ENCODE measurements around the gene ABCC2.

Gene ABCC2

DNA sequence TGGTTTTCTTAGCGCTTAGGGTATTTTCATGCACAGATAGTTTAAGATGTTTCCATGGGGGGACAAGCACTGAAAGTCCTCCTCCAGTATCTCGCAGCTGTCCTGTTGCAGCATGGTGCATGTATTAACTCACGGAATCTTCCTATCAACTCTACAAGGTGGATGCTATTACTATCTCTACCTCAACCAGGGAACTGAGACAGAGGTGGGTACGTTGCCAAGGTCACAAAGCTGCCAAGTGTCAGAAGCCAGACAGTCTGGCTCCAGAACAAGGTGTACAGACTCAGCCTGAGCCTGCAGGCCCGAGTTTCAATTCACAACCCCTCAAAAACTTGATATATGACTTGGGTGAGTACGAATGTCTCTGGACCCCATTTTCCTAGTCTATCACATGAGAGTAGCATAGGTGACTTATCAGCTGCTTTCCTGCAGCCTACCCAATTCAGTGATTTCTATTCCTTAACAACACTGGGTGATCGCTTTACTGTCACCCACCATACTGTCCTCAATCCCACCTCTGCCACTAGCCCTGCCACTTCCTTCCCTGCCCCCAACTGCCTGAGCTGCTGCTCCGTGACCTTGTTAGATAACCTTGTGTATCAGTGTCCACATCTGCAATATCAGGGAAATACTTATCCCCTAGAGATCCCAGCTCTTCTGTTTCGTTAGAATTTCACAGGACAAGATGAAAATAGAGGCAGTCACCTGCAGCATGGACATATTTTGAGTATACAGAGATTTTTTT lies 92.1 kb downstream of the ABCC2 start:
- no peaks in the 10 kb centered on the region for H3K79me2 ChIP-seq (ENCODE audit: insufficient read depth, low read length)
- ATAC-seq (ENCODE audit: insufficient read depth, low read depth) = no peak
- H3K27me3 ChIP-seq (ENCODE audit: insufficient read depth, low read length, poor library complexity) = peaks cover 42% of the 10 kb centered on the region
- H3K4me1 ChIP-seq (ENCODE audit: insufficient read depth, low read length) = peaks cover 21% of the 10 kb centered on the region
- peaks cover under 1% of the 10 kb centered on the region; the same call in 1 of the 2 replicates for H3K36me3 ChIP-seq (ENCODE audit: insufficient read depth, low read length)
- H3K9me3 ChIP-seq (ENCODE audit: insufficient read depth, low read length, severe bottlenecking) = no peaks in the 10 kb centered on the region
- H3K4me3 ChIP-seq (ENCODE audit: low read depth in 1 of 2, low read length in 2 of 2) = no peak overlapping the region
- H2AFZ ChIP-seq (ENCODE audit: low read depth, low read length) = no peak overlapping the region
- H3K4me2 ChIP-seq (ENCODE audit: insufficient read depth, low read length) = no peak overlapping the region
- DNase-seq = no peak
- H3K27ac ChIP-seq (ENCODE audit: low read length) = no peak overlapping the region
- H3K9ac ChIP-seq (ENCODE audit: low read depth, low read length) = no peak overlapping the region
- TF ChIP-seq EZH2 (IDR thresholded peaks at IDR 0.05; ENCODE audit: borderline replicate concordance, low read depth, low read length, severe bottlenecking) = no peak
- H4K20me1 ChIP-seq (ENCODE audit: insufficient read depth, low read length) = peaks cover 81% of the 10 kb centered on the region

DNA sequence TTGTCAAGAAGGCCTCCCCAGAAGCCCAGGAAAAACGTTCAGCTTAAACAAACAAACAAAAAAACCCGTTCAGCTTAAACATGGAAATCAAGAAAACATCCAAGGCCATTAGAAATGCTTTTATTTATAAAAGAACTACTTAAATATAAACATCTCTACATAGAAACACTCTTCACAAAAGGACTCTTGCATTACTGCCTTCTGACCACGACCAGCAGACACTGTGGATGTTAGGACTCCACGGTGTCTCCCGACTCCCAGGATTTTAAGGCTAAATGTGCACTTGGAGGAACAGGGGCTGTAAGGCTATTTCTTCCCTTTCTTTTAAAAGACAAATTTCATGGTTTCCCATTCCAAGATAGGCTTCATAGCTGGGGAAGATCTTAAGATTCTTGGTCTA lies 93.0 kb downstream of the ABCC2 start:
- peaks cover 3% of the 10 kb centered on the region; the same call in 1 of the 2 replicates for H3K36me3 ChIP-seq (ENCODE audit: insufficient read depth, low read length)
- TF ChIP-seq, protein P1, sequence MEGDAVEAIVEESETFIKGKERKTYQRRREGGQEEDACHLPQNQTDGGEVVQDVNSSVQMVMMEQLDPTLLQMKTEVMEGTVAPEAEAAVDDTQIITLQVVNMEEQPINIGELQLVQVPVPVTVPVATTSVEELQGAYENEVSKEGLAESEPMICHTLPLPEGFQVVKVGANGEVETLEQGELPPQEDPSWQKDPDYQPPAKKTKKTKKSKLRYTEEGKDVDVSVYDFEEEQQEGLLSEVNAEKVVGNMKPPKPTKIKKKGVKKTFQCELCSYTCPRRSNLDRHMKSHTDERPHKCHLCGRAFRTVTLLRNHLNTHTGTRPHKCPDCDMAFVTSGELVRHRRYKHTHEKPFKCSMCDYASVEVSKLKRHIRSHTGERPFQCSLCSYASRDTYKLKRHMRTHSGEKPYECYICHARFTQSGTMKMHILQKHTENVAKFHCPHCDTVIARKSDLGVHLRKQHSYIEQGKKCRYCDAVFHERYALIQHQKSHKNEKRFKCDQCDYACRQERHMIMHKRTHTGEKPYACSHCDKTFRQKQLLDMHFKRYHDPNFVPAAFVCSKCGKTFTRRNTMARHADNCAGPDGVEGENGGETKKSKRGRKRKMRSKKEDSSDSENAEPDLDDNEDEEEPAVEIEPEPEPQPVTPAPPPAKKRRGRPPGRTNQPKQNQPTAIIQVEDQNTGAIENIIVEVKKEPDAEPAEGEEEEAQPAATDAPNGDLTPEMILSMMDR (IDR thresholded peaks at IDR 0.05; ENCODE audit: borderline replicate concordance, extremely low read depth, low read length, poor library complexity, severe bottlenecking) = no peak
- no peak for TF ChIP-seq EZH2 (IDR thresholded peaks at IDR 0.05; ENCODE audit: borderline replicate concordance, low read depth, low read length, severe bottlenecking)
- H4K20me1 ChIP-seq (ENCODE audit: insufficient read depth, low read length) = peaks cover 79% of the 10 kb centered on the region
- H3K27ac ChIP-seq (ENCODE audit: low read length) = no peak overlapping the region
- DNase-seq (no peak), ATAC-seq (ENCODE audit: insufficient read depth, low read depth) (no peak)
- H3K9ac ChIP-seq (ENCODE audit: low read depth, low read length) = no peak overlapping the region
- H3K4me3 ChIP-seq (ENCODE audit: low read depth in 1 of 2, low read length in 2 of 2) = no peak overlapping the region
- no peaks in the 10 kb centered on the region for H3K79me2 ChIP-seq (ENCODE audit: insufficient read depth, low read length)
- peaks cover 12% of the 10 kb centered on the region for H3K4me1 ChIP-seq (ENCODE audit: insufficient read depth, low read length)
- H3K9me3 ChIP-seq (ENCODE audit: insufficient read depth, low read length, severe bottlenecking) = no peaks in the 10 kb centered on the region
- H2AFZ ChIP-seq (ENCODE audit: low read depth, low read length) = no peak overlapping the region
- H3K27me3 ChIP-seq (ENCODE audit: insufficient read depth, low read length, poor library complexity) = peaks cover 42% of the 10 kb centered on the region
- H3K4me2 ChIP-seq (ENCODE audit: insufficient read depth, low read length) = no peak overlapping the region

DNA sequence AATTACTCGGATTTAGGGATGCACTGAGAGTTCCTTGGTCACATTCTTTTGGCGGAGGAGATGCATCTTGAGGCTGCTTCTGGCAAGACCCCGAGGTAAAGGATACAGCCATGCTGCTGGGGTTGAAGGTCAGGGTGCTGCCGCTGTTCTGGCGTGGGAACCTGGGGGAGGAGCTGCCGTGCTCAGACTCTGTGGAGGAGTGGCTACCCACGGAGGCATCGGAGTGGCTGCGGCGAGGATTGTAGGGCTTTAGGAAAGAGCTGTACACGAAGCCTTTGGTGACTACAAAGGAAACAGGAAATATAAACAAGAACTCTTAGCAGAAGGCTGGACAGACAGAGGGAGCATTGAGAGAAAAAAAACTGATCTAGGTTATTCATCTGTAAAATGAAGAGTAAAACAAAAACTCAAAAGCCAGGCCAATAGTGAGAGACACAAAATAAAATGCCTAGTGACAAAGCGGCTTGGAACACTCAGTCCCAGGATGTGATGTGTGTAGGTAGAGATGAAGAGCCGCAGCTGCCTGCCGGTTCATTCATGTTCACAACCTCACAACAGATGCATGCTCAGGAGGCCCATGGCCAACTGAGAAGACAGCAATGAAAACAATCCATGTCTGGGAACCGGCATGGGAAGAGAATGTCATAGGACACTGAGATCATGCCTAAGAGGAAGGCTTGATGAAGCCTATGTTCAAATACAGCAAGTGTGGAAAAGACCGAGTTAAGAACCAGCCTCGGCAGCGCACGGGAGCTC lies 97.8 kb downstream of the ABCC2 start:
- TF ChIP-seq, protein P1 (IDR thresholded peaks at IDR 0.05; ENCODE audit: borderline replicate concordance, extremely low read depth, low read length, poor library complexity, severe bottlenecking) = no peak
- TF ChIP-seq EZH2 (IDR thresholded peaks at IDR 0.05; ENCODE audit: borderline replicate concordance, low read depth, low read length, severe bottlenecking) = no peak
- H3K4me3 ChIP-seq (ENCODE audit: low read depth in 1 of 2, low read length in 2 of 2) = no peak overlapping the region
- peaks cover 7% of the 10 kb centered on the region; the same call in 1 of the 2 replicates for H3K36me3 ChIP-seq (ENCODE audit: insufficient read depth, low read length)

GRCh38 chr10:99881371-99881770 lies 98.9 kb downstream of the ABCC2 start:
- Histone ChIP-seq H3K9ac (ENCODE audit: low read depth, low read length) (no peak overlapping the region), H2AFZ (ENCODE audit: low read depth, low read length) (no peak overlapping the region), H3K4me2 (ENCODE audit: insufficient read depth, low read length) (no peak overlapping the region), H3K9me3 (ENCODE audit: insufficient read depth, low read length, severe bottlenecking) (no peaks in the 10 kb centered on the region), H3K27me3 (ENCODE audit: insufficient read depth, low read length, poor library complexity) (no peaks in the 10 kb centered on the region), H3K4me3 (ENCODE audit: low read depth in 1 of 2, low read length in 2 of 2) (no peak overlapping the region), H3K36me3 (ENCODE audit: insufficient read depth, low read length) (peaks cover 11% of the 10 kb centered on the region; the same call in 1 of the 2 replicates), H3K4me1 (ENCODE audit: insufficient read depth, low read length) (0 out of 2 replicates have a peak, but pooled peaks cover 4% of the 10 kb centered on the region), H3K79me2 (ENCODE audit: insufficient read depth, low read length) (no peaks in the 10 kb centered on the region), H4K20me1 (ENCODE audit: insufficient read depth, low read length) (peaks cover 25% of the 10 kb centered on the region), H3K27ac (ENCODE audit: low read length) (no peak overlapping the region)
- DNase-seq (no peak), ATAC-seq (ENCODE audit: insufficient read depth, low read depth) (peak; percentile 48; the same call in 1 of the 3 replicates)
- TF ChIP-seq EZH2 (IDR thresholded peaks at IDR 0.05; ENCODE audit: borderline replicate concordance, low read depth, low read length, severe bottlenecking) = no peak
- TF ChIP-seq, protein P1 (IDR thresholded peaks at IDR 0.05; ENCODE audit: borderline replicate concordance, extremely low read depth, low read length, poor library complexity, severe bottlenecking) = no peak

More for the DNA sequence above, 97.8 kb downstream of the ABCC2 start:
- Histone ChIP-seq H3K4me2 (ENCODE audit: insufficient read depth, low read length) (no peak overlapping the region), H3K9me3 (ENCODE audit: insufficient read depth, low read length, severe bottlenecking) (no peaks in the 10 kb centered on the region), H3K27me3 (ENCODE audit: insufficient read depth, low read length, poor library complexity) (peaks cover 7% of the 10 kb centered on the region), H3K79me2 (ENCODE audit: insufficient read depth, low read length) (no peaks in the 10 kb centered on the region), H2AFZ (ENCODE audit: low read depth, low read length) (no peak overlapping the region), H3K9ac (ENCODE audit: low read depth, low read length) (no peak overlapping the region), H3K4me1 (ENCODE audit: insufficient read depth, low read length) (0 out of 2 replicates have a peak, but pooled peaks cover 4% of the 10 kb centered on the region), H3K27ac (ENCODE audit: low read length) (no peak overlapping the region), H4K20me1 (ENCODE audit: insufficient read depth, low read length) (peaks cover 35% of the 10 kb centered on the region)
- ATAC-seq (ENCODE audit: insufficient read depth, low read depth) (no peak), DNase-seq (no peak)
